Measurements from ENCODE around the gene DLGAP4.
A peak's percentile ranks its signal among the peaks of the same experiment; 100 is the strongest.
"Not testable (repeated sequence)": the region's sequence is repeated elsewhere in the genome, so short reads cannot be mapped to it uniquely, and the experiment has no call there.

Gene DLGAP4

DNA sequence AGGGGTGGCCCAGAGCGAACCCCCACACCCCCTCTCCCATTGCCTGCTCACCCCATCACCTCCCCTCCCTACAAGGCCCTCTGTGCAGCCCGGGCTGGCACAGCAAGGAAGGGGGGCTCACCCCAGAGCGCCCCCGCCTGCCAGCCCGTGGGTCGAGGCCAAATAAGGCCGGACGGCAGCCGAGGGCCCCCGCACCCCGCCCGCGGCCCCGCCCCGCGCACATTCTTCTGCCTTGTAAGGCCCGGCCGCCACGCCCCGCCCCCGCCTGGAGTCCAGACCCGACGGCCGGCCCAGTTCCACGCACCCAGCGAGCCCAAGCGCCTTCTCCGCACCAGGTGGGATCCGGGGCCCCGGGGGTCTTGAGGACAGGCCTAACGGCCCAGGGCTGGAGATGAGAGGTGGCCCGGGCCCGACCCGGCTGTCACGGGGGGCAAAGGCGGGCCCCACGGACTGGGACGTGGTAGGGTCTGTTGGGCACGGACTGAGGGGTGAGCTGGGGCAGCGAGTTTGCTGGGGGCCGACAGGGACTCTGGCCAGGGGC, 235.2 kb downstream of the DLGAP4 start, which contains the start of gene MYL9:
MYL9 (plus strand) TSS at position 293 of the 541 bp plus-strand sequence. CDS start 3,366 bp downstream, outside the sequence.
- DNase-seq (ENCODE audit: low spot score) = no peak

DNA sequence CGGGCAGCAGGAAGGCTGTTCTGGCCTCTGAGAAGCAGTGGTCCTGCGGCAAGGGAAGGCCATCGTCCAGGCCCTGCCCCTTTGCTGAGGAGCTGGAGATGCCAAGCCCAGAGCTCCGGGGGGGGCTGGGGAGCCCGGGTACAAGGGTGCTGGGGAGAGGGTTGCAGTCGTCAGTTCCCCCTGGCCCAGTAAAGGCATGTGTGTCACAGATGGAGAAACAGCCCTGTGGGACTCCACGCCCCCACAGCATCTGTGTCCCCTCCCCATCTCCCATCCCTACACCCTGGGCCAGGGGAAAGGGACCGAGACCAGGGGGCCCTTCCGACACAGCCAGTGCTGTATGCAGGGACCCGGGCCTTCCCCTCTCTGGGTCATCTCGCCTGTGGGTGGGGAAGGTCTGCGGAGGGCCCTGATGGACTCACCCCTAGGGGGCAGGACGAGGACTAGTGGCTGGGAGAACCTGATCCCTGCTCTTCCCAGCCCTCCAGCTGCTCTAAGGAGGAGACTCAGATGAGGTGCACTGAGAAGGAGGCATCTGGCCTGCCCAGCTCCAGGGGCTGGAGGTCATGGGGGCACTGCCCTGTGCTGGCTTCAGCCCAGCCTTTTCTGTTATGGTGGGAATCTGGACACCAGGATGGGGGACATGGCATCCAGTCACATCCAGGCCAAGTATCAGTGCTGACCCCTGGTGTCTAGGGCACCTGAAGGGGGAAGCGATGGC, 235.8 kb downstream of the DLGAP4 start:
- DNase-seq (ENCODE audit: low spot score) = no peak

DNA sequence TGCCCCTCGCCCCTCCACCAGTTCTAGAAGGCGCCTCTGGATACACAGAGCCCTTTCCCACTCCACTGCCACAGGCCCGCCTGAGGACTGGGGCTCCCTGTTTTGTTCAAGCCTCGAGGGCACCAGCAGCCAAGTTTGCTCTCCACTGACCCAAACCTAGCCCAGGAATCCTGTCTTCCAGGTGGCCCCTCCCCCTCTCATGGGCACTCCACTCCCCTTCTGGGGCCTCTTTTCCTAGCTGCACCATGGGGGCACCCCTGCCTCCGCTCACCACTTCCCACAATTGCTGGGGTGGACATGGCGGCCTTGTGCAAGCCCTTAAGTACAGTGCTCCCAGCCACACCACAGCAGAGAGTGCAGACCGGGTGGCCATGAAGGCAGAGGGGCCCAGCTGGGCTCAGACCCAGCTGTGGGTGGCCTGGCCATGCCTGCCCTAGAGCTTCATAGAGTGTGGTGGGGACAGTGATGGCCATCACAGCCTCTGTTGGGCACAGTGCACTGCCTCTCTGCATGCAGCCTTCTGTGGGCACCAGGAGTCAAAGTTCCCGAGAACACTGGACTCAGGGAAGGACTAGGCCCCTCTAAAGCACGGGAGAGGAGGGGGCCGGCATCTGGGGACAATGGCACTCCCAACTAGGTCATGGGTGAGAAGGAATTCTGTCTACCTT, 236.5 kb downstream of the DLGAP4 start:
- no peak for DNase-seq (ENCODE audit: low spot score)

DNA sequence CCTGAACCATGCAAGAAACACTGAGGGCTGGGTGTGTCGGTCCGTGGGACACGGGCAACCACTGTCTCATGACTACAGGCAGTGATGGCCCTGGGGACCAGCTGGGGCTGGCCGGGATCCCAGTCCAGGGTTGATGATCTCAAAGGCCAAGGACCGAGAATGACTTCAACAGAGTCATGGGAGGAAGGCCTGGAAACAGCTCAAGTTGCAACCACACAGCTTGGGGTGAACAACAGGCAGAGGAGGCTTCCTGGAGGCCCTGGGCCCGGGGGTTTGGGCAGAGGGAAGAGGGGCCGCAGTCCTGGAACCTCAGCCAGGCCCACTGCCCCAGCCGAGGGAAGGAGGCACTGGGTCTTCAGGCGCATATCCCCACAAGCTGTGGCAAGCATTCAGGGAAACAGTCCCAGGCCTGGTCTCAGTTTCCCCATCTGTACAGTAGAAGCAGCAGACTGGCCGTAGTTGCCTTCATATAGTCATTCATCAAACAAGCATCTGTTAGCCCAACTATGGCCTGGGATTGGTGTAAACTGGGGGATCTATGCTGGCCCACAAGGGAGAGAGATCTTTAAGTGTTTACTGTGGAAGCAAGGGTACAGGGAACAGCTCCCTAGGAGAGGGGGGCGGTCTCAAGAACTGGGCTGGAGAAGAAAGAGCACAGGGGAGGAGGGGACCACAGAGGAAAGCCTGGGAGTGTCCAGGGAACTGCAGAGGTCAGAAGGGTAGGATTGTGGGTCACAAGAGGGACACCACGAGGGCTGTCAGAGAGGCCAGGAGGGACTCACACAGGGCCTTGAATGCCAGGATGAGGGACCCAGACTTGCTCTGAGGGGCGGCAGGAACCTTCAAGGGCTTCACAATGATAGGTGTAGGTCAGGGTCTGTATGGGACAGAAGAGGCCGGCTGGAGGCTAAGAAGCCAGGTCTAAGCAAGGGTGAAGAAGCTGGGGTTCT, 237.3 kb downstream of the DLGAP4 start:
- DNase-seq (ENCODE audit: low spot score) = no peak

DNA sequence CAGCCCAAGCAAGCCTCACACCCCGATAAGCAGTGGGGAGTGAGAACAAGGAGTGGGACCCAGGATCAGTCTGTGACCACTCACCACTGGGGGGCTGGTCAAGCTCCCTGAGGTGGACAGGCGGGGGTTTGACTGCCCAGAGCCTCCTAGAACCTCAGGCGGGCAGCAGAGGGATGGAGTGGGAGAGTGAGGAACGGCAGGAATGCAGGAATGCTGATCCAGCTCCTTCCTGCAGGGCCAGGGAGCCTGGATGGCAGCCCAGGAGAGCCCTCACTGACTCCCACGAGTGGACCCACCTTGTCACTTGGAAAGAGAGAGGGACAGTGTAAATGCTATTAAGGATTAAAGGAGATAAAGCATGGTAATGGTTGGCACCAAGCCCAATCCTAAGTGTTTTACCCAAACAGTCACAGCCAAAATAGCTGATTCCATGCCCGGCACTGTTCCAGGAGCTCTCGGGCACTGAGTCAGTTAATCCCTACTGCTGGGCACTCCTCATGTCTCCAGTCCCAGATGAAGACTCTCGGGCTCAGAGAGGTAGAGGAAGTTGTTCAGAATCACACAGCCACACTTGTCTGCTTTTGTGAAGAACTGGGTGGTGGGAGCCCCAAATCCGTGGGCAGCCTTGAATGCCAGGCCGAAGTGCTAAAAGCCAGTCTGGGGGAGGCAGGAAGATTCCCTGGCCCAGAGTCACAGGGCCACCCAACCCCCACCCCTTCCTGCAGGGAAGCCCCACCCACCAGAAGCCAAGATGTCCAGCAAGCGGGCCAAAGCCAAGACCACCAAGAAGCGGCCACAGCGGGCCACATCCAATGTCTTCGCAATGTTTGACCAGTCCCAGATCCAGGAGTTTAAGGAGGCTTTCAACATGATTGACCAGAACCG, 238.2 kb downstream of the DLGAP4 start:
- DNase-seq (ENCODE audit: low spot score) = no peak

DNA sequence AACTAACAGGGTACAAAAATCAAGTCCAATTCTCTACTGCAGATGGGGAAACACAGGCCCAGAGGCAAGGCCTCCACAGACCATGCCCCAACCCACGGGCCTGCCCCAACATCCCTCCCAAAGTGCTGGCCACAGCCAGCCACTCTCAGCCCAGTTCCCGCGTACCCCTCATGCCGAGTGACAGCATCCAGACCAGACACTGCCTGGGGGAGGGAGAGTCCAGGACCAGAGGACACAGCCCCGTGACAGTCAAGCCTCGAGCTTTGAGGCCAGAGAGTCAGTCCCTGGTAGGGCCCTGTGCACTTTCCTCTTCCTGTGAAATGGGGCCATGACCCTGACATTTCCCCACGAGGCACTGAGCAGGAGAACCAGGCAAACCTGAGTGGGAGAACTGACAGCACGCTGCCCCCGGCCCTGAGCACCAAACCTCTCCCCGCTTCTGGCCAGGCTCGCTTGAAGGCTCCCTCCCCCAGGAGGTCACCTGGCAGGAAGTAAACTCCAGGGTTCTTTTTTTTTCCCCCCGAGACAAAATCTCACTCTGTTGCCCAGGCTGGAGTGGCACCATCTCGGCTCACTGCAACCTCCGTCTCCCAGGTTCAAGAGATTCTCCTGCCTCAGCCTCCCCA, 240.1 kb downstream of the DLGAP4 start:
- no peak for DNase-seq (ENCODE audit: low spot score)

DNA sequence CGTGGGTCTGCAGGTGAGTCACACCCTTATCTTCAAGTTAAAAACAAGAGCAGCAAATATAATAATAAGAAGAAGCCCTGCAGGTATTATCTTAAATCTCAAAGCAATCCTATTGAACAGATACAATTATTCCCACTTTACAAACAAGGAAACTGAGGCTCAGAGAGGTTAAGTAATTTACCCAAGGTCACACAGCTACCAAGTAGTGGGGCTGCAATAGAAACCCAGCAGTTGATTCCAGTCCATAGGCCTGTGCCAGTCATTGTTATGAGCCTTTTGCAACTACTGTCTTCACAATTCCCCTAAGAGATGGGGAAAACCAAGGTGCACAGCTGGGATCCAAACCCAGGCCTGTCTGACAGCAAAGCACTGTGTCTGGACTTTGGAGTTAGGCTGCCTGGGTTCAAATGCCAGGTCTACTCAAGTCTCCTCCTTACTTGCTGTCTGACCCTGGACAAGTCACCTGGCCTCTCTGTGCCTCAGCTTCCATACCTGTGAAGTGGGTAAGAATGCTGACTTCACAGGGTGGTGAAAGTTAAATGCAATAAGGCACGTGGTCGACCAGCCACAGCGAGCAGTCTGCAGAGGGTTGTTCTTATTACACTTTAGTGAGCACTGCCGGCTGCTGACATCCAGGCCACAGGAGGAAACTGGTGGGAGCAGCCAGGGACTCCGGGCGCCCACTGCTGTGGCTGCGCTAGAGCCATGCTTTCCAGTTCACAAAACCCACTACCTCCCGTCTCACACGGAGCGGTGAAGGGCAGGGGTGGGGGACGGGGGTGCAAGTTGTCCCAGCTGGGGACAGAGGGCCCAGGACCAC, 241.3 kb downstream of the DLGAP4 start:
- DNase-seq (ENCODE audit: low spot score) = no peak

DNA sequence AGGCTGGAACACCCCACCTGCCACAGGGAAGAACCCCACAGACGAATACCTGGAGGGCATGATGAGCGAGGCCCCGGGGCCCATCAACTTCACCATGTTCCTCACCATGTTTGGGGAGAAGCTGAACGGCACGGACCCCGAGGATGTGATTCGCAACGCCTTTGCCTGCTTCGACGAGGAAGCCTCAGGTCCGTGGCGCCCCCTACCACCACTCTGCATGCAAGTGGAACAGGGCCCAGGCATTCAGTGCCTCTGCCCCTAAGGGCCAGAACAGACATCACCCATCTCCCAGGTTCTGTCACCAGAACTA, 241.8 kb downstream of the DLGAP4 start:
- DNase-seq (ENCODE audit: low spot score) = peak; percentile 50

DNA sequence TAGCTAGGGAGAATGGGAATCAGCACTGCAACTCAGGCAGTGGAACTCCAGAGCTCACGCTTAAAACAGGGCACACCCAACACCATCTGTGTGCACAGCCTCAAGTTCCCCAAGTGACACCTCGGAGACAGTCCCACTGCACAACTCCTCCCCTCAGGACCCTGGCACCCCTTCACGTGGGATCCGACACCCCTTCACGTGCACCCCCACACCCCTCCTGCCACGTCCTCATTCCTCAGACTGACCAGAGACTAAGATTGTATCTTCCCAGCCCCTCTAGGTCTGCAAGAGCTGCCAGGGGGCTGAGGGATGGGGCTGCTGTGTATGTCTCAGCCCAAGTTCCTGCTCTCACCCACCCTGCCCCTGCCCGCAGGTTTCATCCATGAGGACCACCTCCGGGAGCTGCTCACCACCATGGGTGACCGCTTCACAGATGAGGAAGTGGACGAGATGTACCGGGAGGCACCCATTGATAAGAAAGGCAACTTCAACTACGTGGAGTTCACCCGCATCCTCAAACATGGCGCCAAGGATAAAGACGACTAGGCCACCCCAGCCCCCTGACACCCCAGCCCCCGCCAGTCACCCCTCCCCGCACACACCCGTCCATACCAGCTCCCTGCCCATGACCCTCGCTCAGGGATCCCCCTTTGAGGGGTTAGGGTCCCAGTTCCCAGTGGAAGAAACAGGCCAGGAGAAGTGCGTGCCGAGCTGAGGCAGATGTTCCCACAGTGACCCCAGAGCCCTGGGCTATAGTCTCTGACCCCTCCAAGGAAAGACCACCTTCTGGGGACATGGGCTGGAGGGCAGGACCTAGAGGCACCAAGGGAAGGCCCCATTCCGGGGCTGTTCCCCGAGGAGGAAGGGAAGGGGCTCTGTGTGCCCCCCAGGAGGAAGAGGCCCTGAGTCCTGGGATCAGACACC, 242.8 kb downstream of the DLGAP4 start:
- DNase-seq (ENCODE audit: low spot score) = no peak

DNA sequence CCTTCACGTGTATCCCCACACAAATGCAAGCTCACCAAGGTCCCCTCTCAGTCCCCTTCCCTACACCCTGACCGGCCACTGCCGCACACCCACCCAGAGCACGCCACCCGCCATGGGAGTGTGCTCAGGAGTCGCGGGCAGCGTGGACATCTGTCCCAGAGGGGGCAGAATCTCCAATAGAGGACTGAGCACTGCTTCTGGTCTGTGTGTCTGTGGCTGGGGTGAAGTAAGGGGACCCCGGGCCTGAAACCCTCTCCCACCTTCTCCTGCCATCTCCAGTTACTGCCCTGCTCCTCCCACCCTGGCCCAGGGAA, 243.4 kb downstream of the DLGAP4 start:
- no peak for DNase-seq (ENCODE audit: low spot score)

DNA sequence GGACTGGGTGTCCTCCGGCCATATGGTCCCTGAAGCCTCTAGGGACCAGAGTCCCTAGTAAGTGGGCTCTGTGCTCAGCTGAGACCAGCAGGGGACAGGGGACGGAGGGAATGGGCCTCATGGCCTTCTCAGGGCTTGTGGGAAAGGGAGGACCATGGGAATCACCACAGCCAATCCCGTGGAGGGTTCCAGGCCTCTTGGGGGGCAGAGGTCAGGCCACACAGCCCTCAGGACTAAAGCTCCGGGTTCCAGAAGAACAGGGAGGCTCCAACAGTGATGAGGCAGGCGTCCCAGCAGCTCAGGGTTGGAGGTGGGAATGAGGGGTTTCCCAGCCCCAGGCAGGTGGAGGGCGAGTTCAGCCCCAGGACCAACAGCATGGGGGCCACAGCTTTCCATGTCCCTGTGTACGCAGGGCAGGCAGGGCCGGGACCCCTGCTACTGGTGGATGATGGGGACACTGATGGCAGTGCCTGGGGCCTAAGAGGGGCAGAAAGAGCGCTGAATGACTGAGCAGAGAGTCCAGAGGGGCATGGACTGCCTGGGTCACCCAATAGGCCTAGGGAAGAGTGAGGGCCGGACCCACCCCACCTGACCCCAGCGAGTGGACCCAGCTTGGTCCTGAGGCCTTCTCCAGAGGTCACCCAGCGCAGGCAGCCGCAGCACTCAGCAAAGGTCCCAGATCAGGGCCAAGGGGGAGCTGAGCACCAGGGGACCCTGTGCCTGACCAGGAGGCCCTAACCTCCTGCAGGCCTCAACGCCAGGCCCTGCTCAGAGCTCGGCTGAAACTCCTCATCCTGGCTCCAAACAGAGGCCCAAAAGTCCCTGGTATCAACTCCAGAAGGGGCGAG, 244.0 kb downstream of the DLGAP4 start:
- no peak for DNase-seq (ENCODE audit: low spot score)

DNA sequence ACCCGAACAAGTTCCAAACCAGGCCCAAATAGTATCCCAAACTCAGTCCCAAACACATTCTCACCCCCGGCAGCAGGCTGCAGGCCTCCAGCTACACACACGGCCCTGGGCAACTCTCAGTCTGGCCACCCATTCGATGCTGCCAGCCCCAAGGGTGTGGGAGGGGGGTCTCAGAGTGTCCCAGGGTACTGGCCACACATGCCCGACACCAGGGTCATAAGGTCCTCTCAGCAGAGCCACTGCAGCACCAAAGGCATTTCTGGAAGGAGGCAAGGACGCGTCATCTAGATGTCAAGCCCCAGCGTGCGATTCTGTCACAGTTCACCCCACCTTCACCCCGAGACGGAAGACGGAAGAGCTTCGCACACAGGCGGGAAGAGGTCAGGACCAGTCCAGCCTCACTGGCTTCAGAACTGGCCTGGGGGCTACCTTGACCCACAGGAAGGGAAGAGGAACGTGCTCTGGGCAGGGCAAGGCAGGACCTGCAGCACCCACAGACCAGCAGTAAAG, 244.7 kb downstream of the DLGAP4 start:
- no peak for DNase-seq (ENCODE audit: low spot score)

DNA sequence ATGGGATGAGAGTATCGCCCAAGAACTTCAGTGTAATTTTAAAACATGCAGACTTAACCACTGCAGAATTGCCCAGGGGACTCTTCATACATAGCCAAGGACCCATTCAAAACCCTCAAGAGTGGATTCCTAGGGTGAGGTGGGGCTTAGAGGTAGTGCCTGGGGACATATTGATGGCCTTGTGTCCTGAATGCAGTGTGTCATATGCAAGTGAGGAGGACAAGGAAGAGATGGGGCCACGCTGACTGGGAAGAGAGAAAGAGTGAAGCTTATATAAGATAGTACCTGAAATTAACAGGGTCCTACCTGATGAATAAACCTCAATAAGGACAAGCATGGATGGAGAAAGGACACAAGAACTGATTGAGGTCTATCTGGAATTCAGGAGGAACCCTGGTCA, 249.1 kb downstream of the DLGAP4 start:
- no peak for DNase-seq (ENCODE audit: low spot score)

DNA sequence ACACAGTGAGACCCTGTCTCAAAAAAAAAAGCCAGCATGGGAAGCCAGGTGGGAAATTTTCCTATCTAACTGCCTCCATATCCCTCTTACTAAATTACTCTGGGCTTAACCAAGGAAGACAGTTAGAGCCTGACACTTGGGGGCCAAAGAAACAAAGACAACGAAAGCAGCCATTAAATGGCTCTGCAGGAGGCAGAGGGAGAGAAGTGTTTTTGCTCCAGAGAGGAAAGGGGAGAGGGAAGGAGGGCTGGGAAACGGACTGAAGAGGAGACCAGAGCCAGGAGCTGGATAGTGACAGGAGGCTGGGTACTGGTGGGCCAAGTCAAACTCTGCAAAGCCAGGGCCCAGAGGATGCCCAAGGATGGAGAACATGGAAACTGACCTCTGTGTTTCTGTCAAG, 256.6 kb downstream of the DLGAP4 start:
- no peak for DNase-seq (ENCODE audit: low spot score)

DNA sequence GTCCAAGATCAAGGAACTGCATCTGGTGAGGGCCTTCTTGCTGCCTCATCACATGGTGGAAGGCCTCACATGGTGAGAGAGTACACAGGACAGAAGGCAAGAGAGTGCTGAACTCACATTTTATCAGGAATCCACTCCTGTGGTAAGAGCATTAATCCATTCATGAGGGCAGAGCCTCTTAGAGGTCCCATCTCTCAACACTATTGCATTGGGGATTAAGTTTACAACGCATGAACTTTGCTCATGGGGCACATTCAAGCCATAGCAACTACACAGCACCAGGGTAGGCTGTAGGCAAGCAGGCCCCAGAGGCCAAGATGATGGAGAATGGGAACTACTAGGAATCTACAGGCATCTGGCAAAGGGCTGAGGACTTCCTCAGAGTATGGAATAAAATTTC, 257.2 kb downstream of the DLGAP4 start:
- no peak for DNase-seq (ENCODE audit: low spot score)

DNA sequence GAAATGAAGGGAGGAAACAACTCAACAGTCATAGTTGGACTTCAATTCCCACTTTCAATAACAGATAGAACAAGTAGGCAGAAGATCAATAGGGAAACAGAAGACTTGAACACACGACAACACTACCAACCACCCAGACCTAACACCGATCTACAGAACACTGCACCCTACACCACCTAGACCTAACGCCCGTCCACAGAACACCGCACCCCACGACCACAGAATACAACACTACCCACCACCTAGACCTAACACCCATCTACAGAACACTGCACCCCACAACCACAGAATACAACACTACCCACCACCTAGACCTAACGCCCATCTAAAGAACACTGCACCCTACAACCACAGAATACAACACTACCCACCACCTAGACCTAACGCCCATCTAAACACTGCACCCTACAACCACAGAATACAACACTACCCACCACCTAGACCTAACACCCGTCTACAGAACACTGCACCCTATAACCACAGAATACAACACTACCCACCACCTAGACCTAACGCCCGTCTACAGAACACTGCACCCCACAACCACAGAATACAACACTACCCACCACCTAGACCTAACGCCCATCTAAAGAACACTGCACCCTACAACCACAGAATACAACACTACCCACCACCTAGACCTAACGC, 258.1 kb downstream of the DLGAP4 start:
- not testable (repeated sequence) for DNase-seq (ENCODE audit: low spot score)

DNA sequence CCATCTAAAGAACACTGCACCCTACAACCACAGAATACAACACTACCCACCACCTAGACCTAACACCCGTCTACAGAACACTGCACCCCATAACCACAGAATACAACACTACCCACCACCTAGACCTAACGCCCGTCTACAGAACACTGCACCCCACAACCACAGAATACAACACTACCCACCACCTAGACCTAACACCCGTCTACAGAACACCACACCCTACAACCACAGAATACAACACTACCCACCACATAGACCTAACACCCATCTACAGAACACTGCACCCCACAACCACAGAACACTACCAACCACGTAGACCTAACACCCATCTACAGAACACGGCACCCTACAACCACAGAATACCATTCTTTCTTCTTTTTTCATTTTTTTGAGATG, 258.6 kb downstream of the DLGAP4 start:
- DNase-seq (ENCODE audit: low spot score) = not testable (repeated sequence)
